ENCODE measurements around the gene KAT8.

Gene KAT8

DNA sequence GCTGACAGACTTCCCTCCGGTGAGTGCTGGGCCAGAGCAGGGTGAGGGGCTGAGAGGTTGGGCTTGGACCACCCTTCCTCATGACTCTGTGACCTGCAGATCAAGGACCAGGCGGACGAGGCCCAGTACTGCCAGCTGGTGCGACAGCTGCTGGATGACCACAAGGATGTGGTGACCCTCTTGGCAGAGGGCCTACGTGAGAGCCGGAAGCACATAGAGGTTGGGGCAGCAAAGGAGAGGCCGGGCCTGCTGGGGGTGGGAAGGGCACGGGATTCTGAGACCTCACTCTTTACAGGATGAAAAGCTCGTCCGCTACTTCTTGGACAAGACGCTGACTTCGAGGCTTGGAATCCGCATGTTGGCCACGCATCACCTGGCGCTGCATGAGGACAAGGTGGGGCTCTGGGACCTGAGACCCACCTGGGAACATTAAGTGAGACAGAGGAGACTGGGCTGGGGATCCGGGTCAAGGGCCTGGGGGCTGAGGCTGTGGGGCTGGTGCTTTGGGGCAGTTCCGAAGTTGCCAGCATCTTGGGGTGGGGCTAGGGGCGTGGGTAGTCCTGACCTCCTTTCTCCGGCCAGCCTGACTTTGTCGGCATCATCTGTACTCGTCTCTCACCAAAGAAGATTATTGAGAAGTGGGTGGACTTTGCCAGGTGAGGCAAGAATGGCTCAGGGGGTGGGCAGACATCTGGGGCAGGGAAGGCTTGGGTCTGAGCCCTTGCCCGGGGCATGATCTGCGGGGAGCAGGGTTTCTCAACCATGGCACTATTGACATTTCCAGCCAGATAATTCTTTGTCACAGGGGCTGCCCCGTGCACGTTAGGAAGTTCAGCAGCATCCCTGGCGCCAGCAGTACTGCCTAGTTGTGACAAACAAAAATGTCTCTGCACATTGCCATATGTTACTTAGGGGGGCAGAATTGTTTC is 7.1 kb upstream of the KAT8 start:
- 97% methylated on average over 26 of the region's 26 CpGs for WGBS (ENCODE audit: insufficient coverage)
- CTCF ChIA-PET = interaction anchor here (0.7 to 2.4 kb wide), 5 partner anchors 15 to 36 kb away, joined by 3 to 7 read pairs (median 4); partner anchors contain the start of genes ZNF646 and ZNF668
- Histone ChIP-seq H3K9me3 (ENCODE audit: control extremely low read depth in 1 of 5, control insufficient read depth in 4 of 5, insufficient read depth in 2 of 5, low read depth in 1 of 5, low read length in 4 of 5) (no peaks in the 10 kb centered on the region), H3K27me3 (replicated peaks in 2 of 5; ENCODE audit: control insufficient read depth in 4 of 5, insufficient read depth in 5 of 5, low read length in 4 of 5) (no peaks in the 10 kb centered on the region), H3K4me1 (ENCODE audit: control extremely low read depth in 1 of 4, control insufficient read depth in 4 of 4, insufficient read depth in 4 of 4, low read length in 3 of 4) (peaks cover 7 to 49% (median 40%) of the 10 kb centered on the region in 4 experiments), H3K36me3 (ENCODE audit: control insufficient read depth in 4 of 4, insufficient read depth in 4 of 4, low read length in 3 of 4) (peaks cover 8 to 37% (median 29%) of the 10 kb centered on the region in 4 experiments), H3K4me3 (ENCODE audit: control insufficient read depth in 1 of 7, extremely low read depth in 1 of 7, insufficient read depth in 4 of 7, low read depth in 2 of 7, low read length in 6 of 7) (no peak overlapping the region), H3K27ac (ENCODE audit: insufficient read depth in 1 of 2, low read depth in 1 of 2, low read length in 2 of 2, poor library complexity in 1 of 2, severe bottlenecking in 2 of 2) (no peak overlapping the region)
- no peak for DNase-seq
- POLR2A ChIA-PET = no interaction called here

- H3K27ac ChIP-seq (ENCODE audit: insufficient read depth in 1 of 2, low read depth in 1 of 2, low read length in 2 of 2, poor library complexity in 1 of 2, severe bottlenecking in 2 of 2) = peak overlapping the region in 1 of 2 experiments; percentile 7
- H3K4me3 ChIP-seq (ENCODE audit: control insufficient read depth in 1 of 7, extremely low read depth in 1 of 7, insufficient read depth in 4 of 7, low read depth in 2 of 7, low read length in 6 of 7) = no peak overlapping the region
- H3K36me3 ChIP-seq (ENCODE audit: control insufficient read depth in 4 of 4, insufficient read depth in 4 of 4, low read length in 3 of 4) = peaks cover 8 to 37% (median 29%) of the 10 kb centered on the region in 4 experiments
- no peak for DNase-seq
- H3K27me3 ChIP-seq (replicated peaks in 2 of 5; ENCODE audit: control insufficient read depth in 4 of 5, insufficient read depth in 5 of 5, low read length in 4 of 5) = no peaks in the 10 kb centered on the region
- WGBS (ENCODE audit: insufficient coverage) = 94% methylated on average over 10 of the region's 23 CpGs
- POLR2A ChIA-PET = interaction anchor here (1.0 to 1.1 kb wide), 2 partner anchors 17 to 69 kb away, joined by 3 read pairs; no protein-coding TSS in a partner anchor
- no peaks in the 10 kb centered on the region for H3K9me3 ChIP-seq (ENCODE audit: control extremely low read depth in 1 of 5, control insufficient read depth in 4 of 5, insufficient read depth in 2 of 5, low read depth in 1 of 5, low read length in 4 of 5)
- CTCF ChIA-PET = interaction anchor here (1.0 to 2.7 kb wide), 6 partner anchors 12 to 38 kb away, joined by 3 to 9 read pairs (median 6); partner anchors contain the start of genes ZNF646 and ZNF668
- peaks cover 7 to 50% (median 40%) of the 10 kb centered on the region in 4 experiments for H3K4me1 ChIP-seq (ENCODE audit: control extremely low read depth in 1 of 4, control insufficient read depth in 4 of 4, insufficient read depth in 4 of 4, low read length in 3 of 4)
Measured at GRCh38 chr16:31111881-31112466, 5.5 kb upstream of the KAT8 start.

DNA sequence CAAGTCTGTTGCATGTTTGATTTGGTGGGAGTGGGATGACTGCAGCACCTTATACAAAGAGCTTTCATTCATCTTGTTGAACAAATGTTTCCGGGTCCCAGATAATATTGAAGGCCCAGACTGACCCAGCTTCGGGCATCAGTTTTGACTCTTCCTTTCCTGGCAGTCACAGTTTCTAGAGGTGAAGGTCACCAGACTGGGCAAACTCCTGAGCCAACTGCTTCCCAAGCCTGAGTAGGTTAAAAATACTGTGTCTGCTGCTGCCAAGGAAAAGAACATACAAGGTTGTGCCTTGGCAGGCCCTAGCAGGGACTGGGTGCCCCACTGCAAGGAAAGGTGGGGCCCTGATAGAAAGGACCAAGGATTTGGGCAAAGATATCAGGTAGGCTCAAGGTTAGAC is 4.8 kb upstream of the KAT8 start:
- CTCF ChIA-PET = interaction anchor here (1.2 to 3.5 kb wide), 6 partner anchors 17 to 128 kb away, joined by 4 to 27 read pairs (median 8); partner anchors contain the start of gene HSD3B7
- Histone ChIP-seq H3K27me3 (replicated peaks in 2 of 5; ENCODE audit: control insufficient read depth in 4 of 5, insufficient read depth in 5 of 5, low read length in 4 of 5) (no peaks in the 10 kb centered on the region), H3K4me3 (ENCODE audit: control insufficient read depth in 1 of 7, extremely low read depth in 1 of 7, insufficient read depth in 4 of 7, low read depth in 2 of 7, low read length in 6 of 7) (no peak overlapping the region), H3K36me3 (ENCODE audit: control insufficient read depth in 4 of 4, insufficient read depth in 4 of 4, low read length in 3 of 4) (peaks cover 8 to 37% (median 29%) of the 10 kb centered on the region in 4 experiments), H3K4me1 (ENCODE audit: control extremely low read depth in 1 of 4, control insufficient read depth in 4 of 4, insufficient read depth in 4 of 4, low read length in 3 of 4) (peaks cover 7 to 47% (median 40%) of the 10 kb centered on the region in 4 experiments), H3K27ac (ENCODE audit: insufficient read depth in 1 of 2, low read depth in 1 of 2, low read length in 2 of 2, poor library complexity in 1 of 2, severe bottlenecking in 2 of 2) (peak overlapping the region; percentile 7 to 56), H3K9me3 (ENCODE audit: control extremely low read depth in 1 of 5, control insufficient read depth in 4 of 5, insufficient read depth in 2 of 5, low read depth in 1 of 5, low read length in 4 of 5) (no peaks in the 10 kb centered on the region)
- POLR2A ChIA-PET = interaction anchor here (1.0 to 1.5 kb wide), 2 partner anchors 16 to 67 kb away, joined by 3 to 10 read pairs; partner anchors contain the start of gene FUS
- WGBS (ENCODE audit: insufficient coverage) = 92% methylated on average over 2 of the region's 2 CpGs
- DNase-seq = no peak

DNA sequence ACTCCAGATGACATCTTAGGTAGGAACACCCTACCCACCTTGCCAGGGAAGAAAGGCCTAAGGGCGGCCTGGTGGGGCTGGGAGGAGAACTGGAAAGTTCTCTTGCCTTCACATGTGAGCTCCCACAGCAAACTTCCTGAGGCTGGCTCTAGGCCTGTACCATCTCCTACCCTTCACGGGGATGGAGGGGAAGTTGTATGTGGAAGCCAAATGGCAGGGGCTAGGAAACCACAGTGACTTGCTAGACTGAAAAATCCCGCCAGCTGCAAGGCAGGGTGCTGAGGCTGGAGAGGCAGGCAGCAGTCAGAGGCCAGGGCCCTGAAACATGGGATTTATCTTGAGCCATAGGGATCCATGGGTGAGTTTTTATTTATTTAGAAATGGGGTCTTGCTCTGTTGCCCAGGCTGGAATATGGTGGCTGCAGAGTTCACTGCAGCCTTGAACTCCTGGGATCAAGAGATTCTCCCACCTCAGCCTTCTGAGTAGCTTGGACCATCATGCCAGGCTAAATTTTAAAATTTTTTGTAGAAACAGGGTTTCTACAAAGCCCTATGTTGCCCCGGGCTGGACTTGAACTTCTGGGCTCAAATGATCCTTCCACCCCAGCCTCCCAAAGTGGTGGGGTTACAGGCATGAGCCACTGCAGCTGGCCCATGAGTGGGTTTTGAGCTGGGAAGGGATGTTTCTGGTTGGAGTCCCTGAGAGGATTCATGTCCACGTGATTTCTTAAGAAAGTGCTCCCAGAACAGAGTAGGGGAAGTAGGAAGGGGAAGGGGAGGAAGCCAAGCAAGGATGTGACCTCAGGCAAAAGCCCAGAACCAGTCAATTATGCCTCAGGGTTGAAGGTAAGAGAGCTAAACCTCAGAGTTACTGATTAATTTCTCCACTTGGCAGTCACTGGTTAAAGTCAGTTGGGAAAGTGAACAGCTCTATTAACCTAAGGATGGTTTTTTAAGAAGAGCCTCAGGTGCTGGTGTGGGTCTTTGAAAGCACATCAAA is 4.0 kb upstream of the KAT8 start:
- Histone ChIP-seq H3K4me1 (ENCODE audit: control extremely low read depth in 1 of 4, control insufficient read depth in 4 of 4, insufficient read depth in 4 of 4, low read length in 3 of 4) (peaks cover 11 to 49% (median 43%) of the 10 kb centered on the region in 4 experiments), H3K27me3 (replicated peaks in 2 of 5; ENCODE audit: control insufficient read depth in 4 of 5, insufficient read depth in 5 of 5, low read length in 4 of 5) (no peaks in the 10 kb centered on the region), H3K27ac (ENCODE audit: insufficient read depth in 1 of 2, low read depth in 1 of 2, low read length in 2 of 2, poor library complexity in 1 of 2, severe bottlenecking in 2 of 2) (peak overlapping the region in 1 of 2 experiments; percentile 56), H3K9me3 (ENCODE audit: control extremely low read depth in 1 of 5, control insufficient read depth in 4 of 5, insufficient read depth in 2 of 5, low read depth in 1 of 5, low read length in 4 of 5) (no peaks in the 10 kb centered on the region), H3K4me3 (ENCODE audit: control insufficient read depth in 1 of 7, extremely low read depth in 1 of 7, insufficient read depth in 4 of 7, low read depth in 2 of 7, low read length in 6 of 7) (peak overlapping the region in 3 of 7 experiments; percentile 6 to 25 (median 24)), H3K36me3 (ENCODE audit: control insufficient read depth in 4 of 4, insufficient read depth in 4 of 4, low read length in 3 of 4) (peaks cover 8 to 37% (median 29%) of the 10 kb centered on the region in 4 experiments)
- CTCF ChIA-PET = interaction anchor here (1.2 to 3.5 kb wide), 7 partner anchors 18 to 129 kb away, joined by 4 to 27 read pairs (median 4); partner anchors contain the start of genes HSD3B7, ZNF646 and ZNF668
- WGBS (ENCODE audit: insufficient coverage) = 25% methylated on average over 4 of the region's 5 CpGs
- POLR2A ChIA-PET = interaction anchor here (1.2 to 1.5 kb wide), 2 partner anchors 29 to 67 kb away, joined by 3 to 10 read pairs; partner anchors contain the start of gene FUS
- peak; percentile 78 to 92 (median 91) for DNase-seq

- WGBS (ENCODE audit: insufficient coverage) = 97% methylated on average over 7 of the region's 8 CpGs
- ChIA-PET POLR2A (interaction anchor here (0.6 to 1.7 kb wide), 3 partner anchors 28 kb away, joined by 3 to 8 read pairs (median 4); no protein-coding TSS in a partner anchor), CTCF (interaction anchor here (0.6 to 3.5 kb wide), 7 partner anchors 19 to 161 kb away, joined by 3 to 27 read pairs (median 4); partner anchors contain the start of genes HSD3B7, ZNF646 and ZNF668)
- H3K4me1 ChIP-seq (ENCODE audit: control extremely low read depth in 1 of 4, control insufficient read depth in 4 of 4, insufficient read depth in 4 of 4, low read length in 3 of 4) = peaks cover 12 to 47% (median 38%) of the 10 kb centered on the region in 4 experiments
- H3K4me3 ChIP-seq (ENCODE audit: control insufficient read depth in 1 of 7, extremely low read depth in 1 of 7, insufficient read depth in 4 of 7, low read depth in 2 of 7, low read length in 6 of 7) = no peak overlapping the region
- peaks cover 10 to 38% (median 28%) of the 10 kb centered on the region in 4 experiments for H3K36me3 ChIP-seq (ENCODE audit: control insufficient read depth in 4 of 4, insufficient read depth in 4 of 4, low read length in 3 of 4)
- no peaks in the 10 kb centered on the region for H3K27me3 ChIP-seq (replicated peaks in 2 of 5; ENCODE audit: control insufficient read depth in 4 of 5, insufficient read depth in 5 of 5, low read length in 4 of 5)
- H3K27ac ChIP-seq (ENCODE audit: insufficient read depth in 1 of 2, low read depth in 1 of 2, low read length in 2 of 2, poor library complexity in 1 of 2, severe bottlenecking in 2 of 2) = peak overlapping the region in 1 of 2 experiments; percentile 45
- no peak for DNase-seq
- H3K9me3 ChIP-seq (ENCODE audit: control extremely low read depth in 1 of 5, control insufficient read depth in 4 of 5, insufficient read depth in 2 of 5, low read depth in 1 of 5, low read length in 4 of 5) = no peaks in the 10 kb centered on the region
Measured at GRCh38 chr16:31114468-31114867, 3.0 kb upstream of the KAT8 start.

All from common myeloid progenitor, CD34-positive (primary cell).